Stomach (tissue), 4 donors: ENCODE results near the gene KRTAP4-3.

ENCODE experiments used
- EP300 ChIP-seq: sonication (generic); formaldehyde crosslinking; IDR thresholded peaks from one replicate; pipeline ENCODE4 v1.6.1; 2017; ENCODE audit warnings: antibody characterized with exemption
- TF ChIP-seq, protein P1 (sequence below), 7 experiments: fragments of 450-650 bp in 4 of 7; fragments of 200-600 bp in 3 of 7; sonication (generic) in 3 of 7; IDR thresholded peaks; one replicate each; pipeline ENCODE4 v1.5.1; 2016 to 2019; ENCODE audit warnings: antibody characterized with exemption in 7 of 7, control low read depth in 2 of 7, mild to moderate bottlenecking in 1 of 7

DNA sequence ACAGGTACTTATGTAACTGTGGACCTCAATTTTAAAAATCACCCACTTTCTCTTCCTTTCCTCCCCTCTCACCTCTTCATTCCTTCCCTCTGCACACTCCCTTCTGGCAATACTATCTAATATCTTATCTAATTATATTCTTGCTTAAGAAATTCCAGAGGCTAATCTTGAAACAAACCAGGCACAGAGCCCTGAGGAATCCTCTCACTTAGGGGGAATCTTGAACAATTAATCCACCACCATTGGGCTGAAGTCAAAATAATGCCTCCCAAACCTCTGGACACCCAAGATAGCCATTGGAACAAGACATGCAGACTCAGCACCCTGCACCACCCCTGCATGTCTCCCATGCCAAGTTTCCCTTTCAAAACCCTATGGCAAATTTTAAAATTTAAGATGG lies 26.7 kb downstream of the KRTAP4-3 start:
- TF ChIP-seq, protein P1, sequence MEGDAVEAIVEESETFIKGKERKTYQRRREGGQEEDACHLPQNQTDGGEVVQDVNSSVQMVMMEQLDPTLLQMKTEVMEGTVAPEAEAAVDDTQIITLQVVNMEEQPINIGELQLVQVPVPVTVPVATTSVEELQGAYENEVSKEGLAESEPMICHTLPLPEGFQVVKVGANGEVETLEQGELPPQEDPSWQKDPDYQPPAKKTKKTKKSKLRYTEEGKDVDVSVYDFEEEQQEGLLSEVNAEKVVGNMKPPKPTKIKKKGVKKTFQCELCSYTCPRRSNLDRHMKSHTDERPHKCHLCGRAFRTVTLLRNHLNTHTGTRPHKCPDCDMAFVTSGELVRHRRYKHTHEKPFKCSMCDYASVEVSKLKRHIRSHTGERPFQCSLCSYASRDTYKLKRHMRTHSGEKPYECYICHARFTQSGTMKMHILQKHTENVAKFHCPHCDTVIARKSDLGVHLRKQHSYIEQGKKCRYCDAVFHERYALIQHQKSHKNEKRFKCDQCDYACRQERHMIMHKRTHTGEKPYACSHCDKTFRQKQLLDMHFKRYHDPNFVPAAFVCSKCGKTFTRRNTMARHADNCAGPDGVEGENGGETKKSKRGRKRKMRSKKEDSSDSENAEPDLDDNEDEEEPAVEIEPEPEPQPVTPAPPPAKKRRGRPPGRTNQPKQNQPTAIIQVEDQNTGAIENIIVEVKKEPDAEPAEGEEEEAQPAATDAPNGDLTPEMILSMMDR (IDR thresholded peaks at IDR 0.05): no peak
- no peak for TF ChIP-seq EP300
